GM23338 (cell line): ENCODE measurements around the gene IQGAP1. TPM values are rescaled to one million over a fixed set of nuclear protein-coding genes. Genes with fewer than 3 reads are reported as not detected.

Experiments used
- ATAC-seq: fragments of 200-7000 bp; cut with Tn5 transposase; 3 replicates; pipeline ENCODE4 v1.9.1; 2020
- DNase-seq: peaks from one replicate; pipeline ENCODE4 v3.0.0-alpha.2; 2015; ENCODE audit warnings: low spot score
- H2AFZ ChIP-seq: fragments of 200-600 bp; sonication (generic); 2 replicates; pipeline ENCODE4 v1.8.0; 2016; ENCODE audit warnings: antibody characterized with exemption, mild to moderate bottlenecking, moderate library complexity
- H3F3A ChIP-seq: fragments of 200-600 bp; sonication (generic); replicated peaks from 2 replicates; pipeline ENCODE4 v1.8.0; 2017; ENCODE audit warnings: antibody characterized with exemption, mixed run types, low read depth
- H3K27ac ChIP-seq: fragments of 200-600 bp; sonication (generic); 2 replicates; pipeline ENCODE4 v1.6.1; 2016; ENCODE audit warnings: low read depth
- H3K27me3 ChIP-seq: fragments of 200-600 bp; sonication (generic); 2 replicates; pipeline ENCODE4 v1.8.0; 2016; ENCODE audit warnings: mild to moderate bottlenecking, mixed run types, moderate library complexity; ENCODE audit not compliant: insufficient read depth
- H3K36me3 ChIP-seq: fragments of 200-600 bp; sonication (generic); 2 replicates; pipeline ENCODE4 v1.8.0; 2016; ENCODE audit warnings: mild to moderate bottlenecking; ENCODE audit not compliant: insufficient read depth
- H3K4me1 ChIP-seq: fragments of 200-600 bp; sonication (generic); 2 replicates; pipeline ENCODE4 v1.8.0; 2016; ENCODE audit warnings: mild to moderate bottlenecking, moderate library complexity; ENCODE audit not compliant: insufficient read depth
- H3K4me2 ChIP-seq: fragments of 200-600 bp; sonication (generic); 2 replicates; pipeline ENCODE4 v1.7.1; 2017; ENCODE audit warnings: mixed run types
- H3K4me3 ChIP-seq: fragments of 200-600 bp; sonication (generic); 2 replicates; pipeline ENCODE4 v1.6.1; 2016; ENCODE audit warnings: mixed run types
- H3K79me2 ChIP-seq: fragments of 200-600 bp; sonication (generic); replicated peaks from 2 replicates; pipeline ENCODE4 v1.8.0; 2017; ENCODE audit warnings: mild to moderate bottlenecking; ENCODE audit not compliant: insufficient read depth
- H3K9me2 ChIP-seq: fragments of 200-600 bp; sonication (generic); 2 replicates; pipeline ENCODE4 v1.8.0; 2017; ENCODE audit not compliant: insufficient read depth
- H4K20me1 ChIP-seq: fragments of 200-600 bp; sonication (generic); replicated peaks from 2 replicates; pipeline ENCODE4 v1.8.0; 2017; ENCODE audit warnings: mild to moderate bottlenecking; ENCODE audit not compliant: insufficient read depth
- H3K27ac Mint-ChIP-seq: 2 replicates; pipeline ENCODE4 v1.8.0; 2020; ENCODE audit warnings: inconsistent platforms, mild to moderate bottlenecking, moderate library complexity, mixed read lengths
- H3K27me3 Mint-ChIP-seq: 3 replicates; pipeline ENCODE4 v1.8.0; 2022; ENCODE audit warnings: low read depth, mild to moderate bottlenecking, moderate library complexity, mixed read lengths, inconsistent platforms; ENCODE audit not compliant: insufficient read depth, poor library complexity
- H3K36me3 Mint-ChIP-seq: 3 replicates; pipeline ENCODE4 v1.8.0; 2021; ENCODE audit warnings: low read depth, mild to moderate bottlenecking, inconsistent platforms, moderate library complexity, mixed read lengths
- H3K4me1 Mint-ChIP-seq: 3 replicates; pipeline ENCODE4 v1.8.0; 2020; ENCODE audit warnings: mild to moderate bottlenecking, inconsistent platforms, mixed read lengths
- H3K4me3 Mint-ChIP-seq: 3 replicates; pipeline ENCODE4 v1.8.0; 2021; ENCODE audit warnings: moderate library complexity, mild to moderate bottlenecking, inconsistent platforms, mixed read lengths
- H3K9me3 Mint-ChIP-seq: 3 replicates; pipeline ENCODE4 v1.8.0; 2020; ENCODE audit warnings: moderate library complexity, mild to moderate bottlenecking, inconsistent platforms, mixed read lengths
- CREB1 ChIP-seq: fragments of 250-450 bp; sonication (Bioruptor Pico); IDR thresholded peaks from 2 replicates; pipeline ENCODE4 v1.5.0; 2020; ENCODE audit warnings: low read depth, mild to moderate bottlenecking, moderate library complexity
- EZH2 ChIP-seq: fragments of 200-600 bp; sonication (generic); IDR thresholded peaks from one replicate; pipeline ENCODE4 v1.8.0; 2017; ENCODE audit warnings: antibody characterized with exemption, mild to moderate bottlenecking, low read depth; ENCODE audit not compliant: unreplicated experiment
- EZH2phosphoT487 ChIP-seq: fragments of 200-600 bp; sonication (generic); IDR thresholded peaks from one replicate; pipeline ENCODE4 v1.8.1; 2018; ENCODE audit warnings: antibody characterized with exemption; ENCODE audit not compliant: unreplicated experiment
- JUNB ChIP-seq: IDR thresholded peaks from one replicate; pipeline ENCODE4 v1.6.1; 2016; ENCODE audit warnings: antibody characterized with exemption; ENCODE audit not compliant: unreplicated experiment
- NANOG ChIP-seq: IDR thresholded peaks from 2 replicates; pipeline ENCODE4 v1.6.1; 2016; ENCODE audit warnings: antibody characterized with exemption, borderline replicate concordance
- POLR2AphosphoS5 ChIP-seq: IDR thresholded peaks from 2 replicates; pipeline ENCODE4 v1.6.1; 2016; ENCODE audit warnings: antibody characterized with exemption, low read depth
- STAT1 ChIP-seq: IDR thresholded peaks from one replicate; pipeline ENCODE4 v1.6.1; 2016; ENCODE audit warnings: antibody characterized with exemption; ENCODE audit not compliant: unreplicated experiment
- ZNF114 ChIP-seq: fragments of 250-450 bp; sonication (Bioruptor Pico); IDR thresholded peaks from 2 replicates; pipeline ENCODE4 v1.5.0; 2020; ENCODE audit warnings: mild to moderate bottlenecking, moderate library complexity
- ZNF331 ChIP-seq: fragments of 250-450 bp; sonication (Bioruptor Pico); IDR thresholded peaks from 2 replicates; pipeline ENCODE4 v1.5.0; 2020; ENCODE audit warnings: low read depth, mild to moderate bottlenecking, moderate library complexity
- polyA plus RNA-seq: library from polyadenylated mRNA; unstranded; fragments of >200 nt; fragmentation: Nextera tagmentation; extraction: Ambion mirVana; gene quantifications from 2 replicates; pipeline ENCODE4 v1.2.1, GENCODE V29; 2016
- total RNA-seq: library from RNA; depleted of rRNA; stranded (reverse); fragments of >200 nt; shearing (Covaris generic); gene quantifications from 2 replicates; pipeline ENCODE4 v1.2.3, GENCODE V29; 2014
- TF ChIP-seq, protein P1 (sequence below), 2 experiments: fragments of 200-600 bp in 1 of 2; sonication (generic) in 1 of 2; conservative IDR thresholded peaks; 2 replicates each; pipeline versions ENCODE4 v1.5.1 to v1.6.1; 2016 to 2017; ENCODE audit warnings: antibody characterized with exemption in 2 of 2, low read depth in 2 of 2, mild to moderate bottlenecking in 2 of 2, moderate library complexity in 1 of 2
- TF ChIP-seq, protein P2 (sequence below): fragments of 250-450 bp; sonication (Bioruptor Pico); IDR thresholded peaks from 2 replicates; pipeline ENCODE4 v1.5.0; 2020; ENCODE audit warnings: mild to moderate bottlenecking, moderate library complexity
- TF ChIP-seq, protein P3 (sequence below): IDR thresholded peaks from one replicate; pipeline ENCODE4 v1.6.1; 2018; ENCODE audit warnings: antibody characterized with exemption; ENCODE audit not compliant: unreplicated experiment
- TF ChIP-seq, protein P4 (sequence below): IDR thresholded peaks from 2 replicates; pipeline ENCODE4 v1.6.1; 2016; ENCODE audit warnings: antibody characterized with exemption

The IQGAP1 gene
- total and polyA plus RNA-seq, 2 experiments from 2014 or later: 92.7 to 159 TPM

DNA sequence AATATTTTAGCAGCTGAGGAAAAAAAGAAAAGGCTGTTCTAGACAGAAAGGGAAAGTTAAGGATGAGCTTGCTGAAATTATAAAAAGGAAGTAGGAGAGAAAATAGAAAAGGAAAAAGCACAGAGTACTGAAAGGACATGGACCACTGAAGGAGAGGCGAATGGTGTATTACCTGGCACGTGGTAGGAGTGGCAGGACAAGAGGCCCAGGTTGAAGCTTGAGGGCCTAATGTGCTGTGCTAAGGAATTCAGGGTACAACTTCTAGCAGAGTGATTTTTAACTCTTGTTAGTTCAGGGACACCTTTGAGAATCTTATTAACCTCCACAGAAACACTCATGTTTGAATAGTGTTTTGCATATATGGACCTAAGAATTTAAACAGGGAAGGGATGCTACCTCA is 81.7 kb downstream of the IQGAP1 start:
- no peaks in the 10 kb centered on the region; the same call in none of the 2 replicates for H4K20me1 ChIP-seq
- no peaks in the 10 kb centered on the region for H3K79me2 ChIP-seq
- peaks cover 7% of the 10 kb centered on the region for H3K27me3 Mint-ChIP-seq
- H3K36me3 Mint-ChIP-seq: peaks cover 31% of the 10 kb centered on the region; the same call in 2 of the 3 replicates
- no peaks in the 10 kb centered on the region for H3K9me2 ChIP-seq
- H3K27ac Mint-ChIP-seq: no peak overlapping the region
- no peak overlapping the region for H2AFZ ChIP-seq
- no peak overlapping the region for H3K27ac ChIP-seq
- H3K4me1 Mint-ChIP-seq: no peaks in the 10 kb centered on the region
- no peak overlapping the region for H3K4me2 ChIP-seq
- H3K4me3 ChIP-seq: no peak overlapping the region
- H3K36me3 ChIP-seq: peaks cover 33% of the 10 kb centered on the region
- H3K4me3 Mint-ChIP-seq: no peak overlapping the region
- H3K9me3 Mint-ChIP-seq: no peaks in the 10 kb centered on the region
- TF ChIP-seq, protein P1, sequence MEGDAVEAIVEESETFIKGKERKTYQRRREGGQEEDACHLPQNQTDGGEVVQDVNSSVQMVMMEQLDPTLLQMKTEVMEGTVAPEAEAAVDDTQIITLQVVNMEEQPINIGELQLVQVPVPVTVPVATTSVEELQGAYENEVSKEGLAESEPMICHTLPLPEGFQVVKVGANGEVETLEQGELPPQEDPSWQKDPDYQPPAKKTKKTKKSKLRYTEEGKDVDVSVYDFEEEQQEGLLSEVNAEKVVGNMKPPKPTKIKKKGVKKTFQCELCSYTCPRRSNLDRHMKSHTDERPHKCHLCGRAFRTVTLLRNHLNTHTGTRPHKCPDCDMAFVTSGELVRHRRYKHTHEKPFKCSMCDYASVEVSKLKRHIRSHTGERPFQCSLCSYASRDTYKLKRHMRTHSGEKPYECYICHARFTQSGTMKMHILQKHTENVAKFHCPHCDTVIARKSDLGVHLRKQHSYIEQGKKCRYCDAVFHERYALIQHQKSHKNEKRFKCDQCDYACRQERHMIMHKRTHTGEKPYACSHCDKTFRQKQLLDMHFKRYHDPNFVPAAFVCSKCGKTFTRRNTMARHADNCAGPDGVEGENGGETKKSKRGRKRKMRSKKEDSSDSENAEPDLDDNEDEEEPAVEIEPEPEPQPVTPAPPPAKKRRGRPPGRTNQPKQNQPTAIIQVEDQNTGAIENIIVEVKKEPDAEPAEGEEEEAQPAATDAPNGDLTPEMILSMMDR (conservative IDR thresholded peaks at IDR 0.05; ENCODE audit: low read depth in 2 of 2): no peak
- TF ChIP-seq EZH2phosphoT487: no peak
- TF ChIP-seq NANOG: no peak
- no peak for TF ChIP-seq JUNB
- TF ChIP-seq, protein P2, sequence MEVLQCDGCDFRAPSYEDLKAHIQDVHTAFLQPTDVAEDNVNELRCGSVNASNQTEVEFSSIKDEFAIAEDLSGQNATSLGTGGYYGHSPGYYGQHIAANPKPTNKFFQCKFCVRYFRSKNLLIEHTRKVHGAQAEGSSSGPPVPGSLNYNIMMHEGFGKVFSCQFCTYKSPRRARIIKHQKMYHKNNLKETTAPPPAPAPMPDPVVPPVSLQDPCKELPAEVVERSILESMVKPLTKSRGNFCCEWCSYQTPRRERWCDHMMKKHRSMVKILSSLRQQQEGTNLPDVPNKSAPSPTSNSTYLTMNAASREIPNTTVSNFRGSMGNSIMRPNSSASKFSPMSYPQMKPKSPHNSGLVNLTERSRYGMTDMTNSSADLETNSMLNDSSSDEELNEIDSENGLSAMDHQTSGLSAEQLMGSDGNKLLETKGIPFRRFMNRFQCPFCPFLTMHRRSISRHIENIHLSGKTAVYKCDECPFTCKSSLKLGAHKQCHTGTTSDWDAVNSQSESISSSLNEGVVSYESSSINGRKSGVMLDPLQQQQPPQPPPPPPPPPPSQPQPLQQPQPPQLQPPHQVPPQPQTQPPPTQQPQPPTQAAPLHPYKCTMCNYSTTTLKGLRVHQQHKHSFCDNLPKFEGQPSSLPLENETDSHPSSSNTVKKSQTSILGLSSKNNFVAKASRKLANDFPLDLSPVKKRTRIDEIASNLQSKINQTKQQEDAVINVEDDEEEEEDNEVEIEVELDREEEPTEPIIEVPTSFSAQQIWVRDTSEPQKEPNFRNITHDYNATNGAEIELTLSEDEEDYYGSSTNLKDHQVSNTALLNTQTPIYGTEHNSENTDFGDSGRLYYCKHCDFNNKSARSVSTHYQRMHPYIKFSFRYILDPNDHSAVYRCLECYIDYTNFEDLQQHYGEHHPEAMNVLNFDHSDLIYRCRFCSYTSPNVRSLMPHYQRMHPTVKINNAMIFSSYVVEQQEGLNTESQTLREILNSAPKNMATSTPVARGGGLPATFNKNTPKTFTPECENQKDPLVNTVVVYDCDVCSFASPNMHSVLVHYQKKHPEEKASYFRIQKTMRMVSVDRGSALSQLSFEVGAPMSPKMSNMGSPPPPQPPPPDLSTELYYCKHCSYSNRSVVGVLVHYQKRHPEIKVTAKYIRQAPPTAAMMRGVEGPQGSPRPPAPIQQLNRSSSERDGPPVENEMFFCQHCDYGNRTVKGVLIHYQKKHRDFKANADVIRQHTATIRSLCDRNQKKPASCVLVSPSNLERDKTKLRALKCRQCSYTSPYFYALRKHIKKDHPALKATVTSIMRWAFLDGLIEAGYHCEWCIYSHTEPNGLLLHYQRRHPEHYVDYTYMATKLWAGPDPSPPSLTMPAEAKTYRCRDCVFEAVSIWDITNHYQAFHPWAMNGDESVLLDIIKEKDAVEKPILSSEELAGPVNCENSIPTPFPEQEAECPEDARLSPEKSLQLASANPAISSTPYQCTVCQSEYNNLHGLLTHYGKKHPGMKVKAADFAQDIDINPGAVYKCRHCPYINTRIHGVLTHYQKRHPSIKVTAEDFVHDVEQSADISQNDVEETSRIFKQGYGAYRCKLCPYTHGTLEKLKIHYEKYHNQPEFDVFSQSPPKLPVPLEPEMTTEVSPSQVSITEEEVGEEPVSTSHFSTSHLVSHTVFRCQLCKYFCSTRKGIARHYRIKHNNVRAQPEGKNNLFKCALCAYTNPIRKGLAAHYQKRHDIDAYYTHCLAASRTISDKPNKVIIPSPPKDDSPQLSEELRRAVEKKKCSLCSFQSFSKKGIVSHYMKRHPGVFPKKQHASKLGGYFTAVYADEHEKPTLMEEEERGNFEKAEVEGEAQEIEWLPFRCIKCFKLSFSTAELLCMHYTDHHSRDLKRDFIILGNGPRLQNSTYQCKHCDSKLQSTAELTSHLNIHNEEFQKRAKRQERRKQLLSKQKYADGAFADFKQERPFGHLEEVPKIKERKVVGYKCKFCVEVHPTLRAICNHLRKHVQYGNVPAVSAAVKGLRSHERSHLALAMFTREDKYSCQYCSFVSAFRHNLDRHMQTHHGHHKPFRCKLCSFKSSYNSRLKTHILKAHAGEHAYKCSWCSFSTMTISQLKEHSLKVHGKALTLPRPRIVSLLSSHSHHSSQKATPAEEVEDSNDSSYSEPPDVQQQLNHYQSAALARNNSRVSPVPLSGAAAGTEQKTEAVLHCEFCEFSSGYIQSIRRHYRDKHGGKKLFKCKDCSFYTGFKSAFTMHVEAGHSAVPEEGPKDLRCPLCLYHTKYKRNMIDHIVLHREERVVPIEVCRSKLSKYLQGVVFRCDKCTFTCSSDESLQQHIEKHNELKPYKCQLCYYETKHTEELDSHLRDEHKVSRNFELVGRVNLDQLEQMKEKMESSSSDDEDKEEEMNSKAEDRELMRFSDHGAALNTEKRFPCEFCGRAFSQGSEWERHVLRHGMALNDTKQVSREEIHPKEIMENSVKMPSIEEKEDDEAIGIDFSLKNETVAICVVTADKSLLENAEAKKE (CRISPR knock-in tag): no peak
- no peak for TF ChIP-seq EZH2
- TF ChIP-seq, protein P3, sequence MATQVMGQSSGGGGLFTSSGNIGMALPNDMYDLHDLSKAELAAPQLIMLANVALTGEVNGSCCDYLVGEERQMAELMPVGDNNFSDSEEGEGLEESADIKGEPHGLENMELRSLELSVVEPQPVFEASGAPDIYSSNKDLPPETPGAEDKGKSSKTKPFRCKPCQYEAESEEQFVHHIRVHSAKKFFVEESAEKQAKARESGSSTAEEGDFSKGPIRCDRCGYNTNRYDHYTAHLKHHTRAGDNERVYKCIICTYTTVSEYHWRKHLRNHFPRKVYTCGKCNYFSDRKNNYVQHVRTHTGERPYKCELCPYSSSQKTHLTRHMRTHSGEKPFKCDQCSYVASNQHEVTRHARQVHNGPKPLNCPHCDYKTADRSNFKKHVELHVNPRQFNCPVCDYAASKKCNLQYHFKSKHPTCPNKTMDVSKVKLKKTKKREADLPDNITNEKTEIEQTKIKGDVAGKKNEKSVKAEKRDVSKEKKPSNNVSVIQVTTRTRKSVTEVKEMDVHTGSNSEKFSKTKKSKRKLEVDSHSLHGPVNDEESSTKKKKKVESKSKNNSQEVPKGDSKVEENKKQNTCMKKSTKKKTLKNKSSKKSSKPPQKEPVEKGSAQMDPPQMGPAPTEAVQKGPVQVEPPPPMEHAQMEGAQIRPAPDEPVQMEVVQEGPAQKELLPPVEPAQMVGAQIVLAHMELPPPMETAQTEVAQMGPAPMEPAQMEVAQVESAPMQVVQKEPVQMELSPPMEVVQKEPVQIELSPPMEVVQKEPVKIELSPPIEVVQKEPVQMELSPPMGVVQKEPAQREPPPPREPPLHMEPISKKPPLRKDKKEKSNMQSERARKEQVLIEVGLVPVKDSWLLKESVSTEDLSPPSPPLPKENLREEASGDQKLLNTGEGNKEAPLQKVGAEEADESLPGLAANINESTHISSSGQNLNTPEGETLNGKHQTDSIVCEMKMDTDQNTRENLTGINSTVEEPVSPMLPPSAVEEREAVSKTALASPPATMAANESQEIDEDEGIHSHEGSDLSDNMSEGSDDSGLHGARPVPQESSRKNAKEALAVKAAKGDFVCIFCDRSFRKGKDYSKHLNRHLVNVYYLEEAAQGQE: no peak
- no peak for TF ChIP-seq STAT1
- no peak for TF ChIP-seq ZNF331 (CRISPR knock-in tag)
- TF ChIP-seq CREB1 (CRISPR knock-in tag): no peak
- TF ChIP-seq ZNF114 (CRISPR knock-in tag): no peak
- TF ChIP-seq POLR2AphosphoS5: no peak
- TF ChIP-seq, protein P4, sequence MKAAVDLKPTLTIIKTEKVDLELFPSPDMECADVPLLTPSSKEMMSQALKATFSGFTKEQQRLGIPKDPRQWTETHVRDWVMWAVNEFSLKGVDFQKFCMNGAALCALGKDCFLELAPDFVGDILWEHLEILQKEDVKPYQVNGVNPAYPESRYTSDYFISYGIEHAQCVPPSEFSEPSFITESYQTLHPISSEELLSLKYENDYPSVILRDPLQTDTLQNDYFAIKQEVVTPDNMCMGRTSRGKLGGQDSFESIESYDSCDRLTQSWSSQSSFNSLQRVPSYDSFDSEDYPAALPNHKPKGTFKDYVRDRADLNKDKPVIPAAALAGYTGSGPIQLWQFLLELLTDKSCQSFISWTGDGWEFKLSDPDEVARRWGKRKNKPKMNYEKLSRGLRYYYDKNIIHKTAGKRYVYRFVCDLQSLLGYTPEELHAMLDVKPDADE: no peak
- no peaks in the 10 kb centered on the region for H3K27me3 ChIP-seq
- no peaks in the 10 kb centered on the region for H3F3A ChIP-seq
- no peaks in the 10 kb centered on the region for H3K4me1 ChIP-seq
- ATAC-seq (no peak), DNase-seq (no peak)
